ENCODE data around the gene SMIM45.

SMIM45 gene

DNA sequence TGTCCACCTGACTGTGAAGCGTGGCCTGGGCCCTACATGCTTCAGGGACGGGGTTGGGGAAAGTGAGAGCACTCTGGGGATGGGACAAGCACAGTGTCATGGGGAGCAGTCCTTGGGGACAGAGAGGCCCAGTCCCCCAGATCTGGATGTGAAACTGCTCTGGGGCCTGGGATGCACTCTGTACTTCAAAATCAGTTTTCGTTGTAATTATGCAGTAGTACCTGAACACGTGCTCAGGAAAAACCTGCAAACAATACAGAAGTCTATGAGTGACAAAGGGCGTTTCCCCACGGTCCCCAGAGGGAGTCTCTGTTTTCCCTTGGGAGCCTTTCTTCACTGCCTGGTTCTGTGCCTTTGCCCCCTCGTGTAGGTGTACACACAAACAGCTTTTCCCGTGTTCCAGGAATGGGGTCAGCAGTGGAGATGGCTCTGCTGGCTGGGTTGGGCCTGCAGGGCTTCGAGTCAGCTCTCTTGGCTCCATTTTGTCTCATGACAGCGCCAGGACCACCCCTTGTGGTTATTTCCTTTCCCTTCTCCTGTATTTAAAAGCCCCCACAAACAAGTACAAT lies 20.2 kb upstream of the SMIM45 start:
- H3K4me2 ChIP-seq: no peak overlapping the region
- no peaks in the 10 kb centered on the region for H3K4me1 ChIP-seq (replicated peaks; ENCODE audit: insufficient read depth)
- intact Hi-C loops (cut with micrococcal nuclease; ENCODE audit: unreplicated experiment): no loop called here

DNA sequence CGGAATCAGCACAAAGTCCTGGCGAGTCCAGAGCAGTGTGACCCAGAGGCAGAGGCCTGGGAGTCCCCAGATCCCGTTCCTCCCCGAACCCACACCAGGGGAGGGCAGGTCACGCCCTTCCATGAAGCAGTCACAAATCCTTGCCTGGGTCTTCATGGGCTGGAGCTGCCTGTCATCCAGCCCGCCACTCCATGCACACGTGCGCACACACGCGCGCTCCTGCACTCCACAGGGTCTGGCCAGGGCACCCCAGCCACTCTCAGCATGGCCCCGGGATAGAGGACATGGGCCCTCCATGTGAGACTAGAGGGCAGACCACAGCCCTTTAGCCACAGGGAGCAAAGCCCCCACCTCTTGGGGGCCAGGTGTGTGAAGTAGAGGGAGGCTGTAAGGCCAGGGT lies 19.6 kb upstream of the SMIM45 start:
- Histone ChIP-seq H3K27me3 (ENCODE audit: insufficient read depth, low read depth) (no peaks in the 10 kb centered on the region), H3F3A (ENCODE audit: insufficient read depth, low read depth) (peaks cover 11% of the 10 kb centered on the region; the same call in 1 of the 2 replicates), H2AFZ (no peak overlapping the region), H3K36me3 (ENCODE audit: low read depth) (no peaks in the 10 kb centered on the region), H3K4me1 (replicated peaks; ENCODE audit: insufficient read depth) (no peaks in the 10 kb centered on the region), H3K9me2 (ENCODE audit: insufficient read depth) (no peaks in the 10 kb centered on the region), H3K9me3 (ENCODE audit: insufficient read depth, low read depth) (no peaks in the 10 kb centered on the region), H4K20me1 (ENCODE audit: insufficient read depth) (no peaks in the 10 kb centered on the region), H3K4me2 (no peak overlapping the region), H3K4me3 (no peak overlapping the region), H3K27ac (no peak overlapping the region), H3K79me2 (ENCODE audit: low read depth) (no peaks in the 10 kb centered on the region)
- intact Hi-C loops (cut with micrococcal nuclease; ENCODE audit: unreplicated experiment): no loop called here
- ChIA-PET POLR2A (ENCODE audit: unreplicated experiment) (no interaction called here), CTCF (no interaction called here)
- no TSS peak for BruUV-seq (replicated peaks)
- no peak for DNase-seq
- no peak for TF ChIP-seq EZH2 (IDR thresholded peaks at IDR 0.05; ENCODE audit: low read depth)
- TF ChIP-seq, protein P1, sequence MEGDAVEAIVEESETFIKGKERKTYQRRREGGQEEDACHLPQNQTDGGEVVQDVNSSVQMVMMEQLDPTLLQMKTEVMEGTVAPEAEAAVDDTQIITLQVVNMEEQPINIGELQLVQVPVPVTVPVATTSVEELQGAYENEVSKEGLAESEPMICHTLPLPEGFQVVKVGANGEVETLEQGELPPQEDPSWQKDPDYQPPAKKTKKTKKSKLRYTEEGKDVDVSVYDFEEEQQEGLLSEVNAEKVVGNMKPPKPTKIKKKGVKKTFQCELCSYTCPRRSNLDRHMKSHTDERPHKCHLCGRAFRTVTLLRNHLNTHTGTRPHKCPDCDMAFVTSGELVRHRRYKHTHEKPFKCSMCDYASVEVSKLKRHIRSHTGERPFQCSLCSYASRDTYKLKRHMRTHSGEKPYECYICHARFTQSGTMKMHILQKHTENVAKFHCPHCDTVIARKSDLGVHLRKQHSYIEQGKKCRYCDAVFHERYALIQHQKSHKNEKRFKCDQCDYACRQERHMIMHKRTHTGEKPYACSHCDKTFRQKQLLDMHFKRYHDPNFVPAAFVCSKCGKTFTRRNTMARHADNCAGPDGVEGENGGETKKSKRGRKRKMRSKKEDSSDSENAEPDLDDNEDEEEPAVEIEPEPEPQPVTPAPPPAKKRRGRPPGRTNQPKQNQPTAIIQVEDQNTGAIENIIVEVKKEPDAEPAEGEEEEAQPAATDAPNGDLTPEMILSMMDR (conservative IDR thresholded peaks at IDR 0.05): no peak

More for the DNA sequence above, 20.2 kb upstream of the SMIM45 start:
- Histone ChIP-seq H3K9me3 (ENCODE audit: insufficient read depth, low read depth) (no peaks in the 10 kb centered on the region), H3K4me3 (no peak overlapping the region), H2AFZ (no peak overlapping the region), H3K27me3 (ENCODE audit: insufficient read depth, low read depth) (no peaks in the 10 kb centered on the region), H3F3A (ENCODE audit: insufficient read depth, low read depth) (peaks cover 15% of the 10 kb centered on the region; the same call in 1 of the 2 replicates), H3K27ac (no peak overlapping the region), H3K79me2 (ENCODE audit: low read depth) (no peaks in the 10 kb centered on the region), H3K9me2 (ENCODE audit: insufficient read depth) (no peaks in the 10 kb centered on the region), H4K20me1 (ENCODE audit: insufficient read depth) (no peaks in the 10 kb centered on the region), H3K36me3 (ENCODE audit: low read depth) (no peaks in the 10 kb centered on the region)
- POLR2A ChIA-PET (ENCODE audit: unreplicated experiment): no interaction called here
- TF ChIP-seq EZH2 (IDR thresholded peaks at IDR 0.05; ENCODE audit: low read depth): no peak
- TF ChIP-seq, protein P1 (conservative IDR thresholded peaks at IDR 0.05): no peak
- CTCF ChIA-PET: interaction anchor here (0.6 kb wide), 1 partner anchor 26 kb away, joined by 4 read pairs; no protein-coding TSS in a partner anchor
- no peak for DNase-seq
- no TSS peak for BruUV-seq (replicated peaks)

DNA sequence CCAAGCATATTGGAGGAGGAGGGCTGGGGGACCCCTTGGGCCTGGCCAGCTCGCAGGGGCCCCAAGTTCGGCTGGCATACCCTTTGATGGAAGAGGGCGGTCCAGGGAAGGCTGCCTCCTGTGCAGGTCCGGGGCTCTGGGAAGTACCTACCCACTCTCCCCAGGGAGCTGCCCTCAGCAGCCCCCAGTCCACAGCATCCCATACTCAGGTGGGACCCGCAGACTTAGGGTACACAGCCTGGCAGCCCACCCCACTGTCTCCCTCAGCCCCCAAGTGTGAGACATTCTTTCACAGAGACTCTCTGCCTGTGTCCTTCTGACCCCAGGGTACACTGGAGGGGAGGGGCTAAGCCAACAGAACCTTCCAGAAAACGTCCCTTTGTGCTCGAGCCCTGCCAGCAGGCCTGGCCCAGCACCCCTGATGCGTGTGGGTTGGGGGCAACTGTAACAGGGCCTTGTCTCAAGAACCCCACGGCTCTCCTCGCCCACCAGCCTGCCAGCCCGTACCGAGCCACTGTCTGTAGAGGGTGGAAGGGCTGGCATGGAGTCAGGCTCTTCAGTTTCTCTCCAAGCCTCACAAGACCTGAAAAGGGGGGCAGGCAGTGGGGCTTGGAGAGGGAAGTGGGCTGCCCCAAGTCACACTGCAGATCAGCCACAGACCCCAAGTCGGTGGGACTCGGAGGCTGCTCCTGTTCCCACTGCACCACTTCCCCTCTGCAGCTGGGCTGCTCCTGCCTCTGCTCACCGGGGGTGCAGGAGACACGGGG lies 18.4 kb upstream of the SMIM45 start:
- Histone ChIP-seq H3K4me1 (replicated peaks; ENCODE audit: insufficient read depth) (no peaks in the 10 kb centered on the region), H3K9me2 (ENCODE audit: insufficient read depth) (no peaks in the 10 kb centered on the region), H3K27ac (no peak overlapping the region), H3K9me3 (ENCODE audit: insufficient read depth, low read depth) (no peaks in the 10 kb centered on the region), H3K27me3 (ENCODE audit: insufficient read depth, low read depth) (no peaks in the 10 kb centered on the region), H3K36me3 (ENCODE audit: low read depth) (0 out of 2 replicates have a peak, but pooled peaks cover under 1% of the 10 kb centered on the region), H4K20me1 (ENCODE audit: insufficient read depth) (no peaks in the 10 kb centered on the region), H3K4me3 (no peak overlapping the region), H3F3A (ENCODE audit: insufficient read depth, low read depth) (peaks cover 6% of the 10 kb centered on the region; the same call in 1 of the 2 replicates), H3K4me2 (no peak overlapping the region), H2AFZ (no peak overlapping the region), H3K79me2 (ENCODE audit: low read depth) (no peaks in the 10 kb centered on the region)
- no TSS peak for BruUV-seq (replicated peaks)
- DNase-seq: no peak
- ChIA-PET POLR2A (ENCODE audit: unreplicated experiment) (interaction anchor here (0.6 kb wide), 1 partner anchor 1326 kb away, joined by 4 read pairs; no protein-coding TSS in a partner anchor), CTCF (no interaction called here)
- intact Hi-C loops (cut with micrococcal nuclease; ENCODE audit: unreplicated experiment): no loop called here
- TF ChIP-seq, protein P1 (conservative IDR thresholded peaks at IDR 0.05): no peak
- TF ChIP-seq EZH2 (IDR thresholded peaks at IDR 0.05; ENCODE audit: low read depth): no peak

Measured in PC-9 (cell line).